ENCODE data around the gene CHRNA4. TPM values are rescaled to one million over a fixed set of nuclear protein-coding genes. Genes with fewer than 3 reads are reported as not detected.
"Not testable (repeated sequence)": the region's sequence is repeated elsewhere in the genome, so short reads cannot be mapped to it uniquely, and the experiment has no call there.

The CHRNA4 gene
- total and polyA plus RNA-seq, 9 donors = 0.06 to 2.9 (median 0.43) TPM; not detected in 2

- Histone ChIP-seq H3K27ac (no peak overlapping the region), H3K4me1 (ENCODE audit: insufficient read depth) (no peaks in the 10 kb centered on the region), H3K4me3 (no peak overlapping the region), H3K27me3 (no peaks in the 10 kb centered on the region), H3K36me3 (no peaks in the 10 kb centered on the region), H3K9me3 (no peaks in the 10 kb centered on the region)
- TF ChIP-seq CTCF (IDR thresholded peaks at IDR 0.05) = no peak
- TF ChIP-seq EP300 (IDR thresholded peaks at IDR 0.05) = no peak
- TF ChIP-seq POLR2A (IDR thresholded peaks at IDR 0.05) = no peak
- no peak for DNase-seq
- intact Hi-C loops (cut with DNase I) = loop anchor here in 3 of 4 donors (2.0 to 5.0 kb wide), 2 partner anchors 73 to 75 kb away; no protein-coding TSS in a partner anchor
- WGBS, 3 donors = 67 to 83% (median 70%) methylated on average over 17 to 23 of the region's 23 CpGs
These were observed 53.5 kb downstream of the CHRNA4 start for GRCh38 chr20:63307538-63308217.

- H3K9me3 ChIP-seq = no peaks in the 10 kb centered on the region
- no peak overlapping the region for H3K27ac ChIP-seq
- no peaks in the 10 kb centered on the region for H3K4me1 ChIP-seq (ENCODE audit: insufficient read depth)
- no peaks in the 10 kb centered on the region for H3K36me3 ChIP-seq
- TF ChIP-seq CTCF (IDR thresholded peaks at IDR 0.05) = no peak
- intact Hi-C loops (cut with DNase I) = loop anchor here in 2 of 4 donors (5.0 kb wide), 1 partner anchor 75 kb away; no protein-coding TSS in a partner anchor
- WGBS, 3 donors = 76 to 85% (median 81%) methylated on average over 30 to 35 of the region's 35 CpGs
- no peak overlapping the region for H3K4me3 ChIP-seq
- no peak for DNase-seq
- no peaks in the 10 kb centered on the region for H3K27me3 ChIP-seq
These were observed 54.2 kb downstream of the CHRNA4 start for GRCh38 chr20:63306673-63307537.

GRCh38 chr20:63305933-63306672 lies 55.0 kb downstream of the CHRNA4 start:
- H3K27me3 ChIP-seq; H3K4me1 ChIP-seq (ENCODE audit: insufficient read depth); H3K27ac ChIP-seq; H3K4me3 ChIP-seq; H3K36me3 ChIP-seq; H3K9me3 ChIP-seq; DNase-seq: not testable (repeated sequence)
- intact Hi-C loops (cut with DNase I) = loop anchor here in 2 of 4 donors (5.0 kb wide), 1 partner anchor 76 kb away; no protein-coding TSS in a partner anchor
- WGBS, 3 donors = 66 to 79% (median 73%) methylated on average over 20 to 24 of the region's 30 CpGs

GRCh38 chr20:63305393-63305792 lies 55.8 kb downstream of the CHRNA4 start:
- H3K36me3 ChIP-seq = no peaks in the 10 kb centered on the region
- no peaks in the 10 kb centered on the region for H3K4me1 ChIP-seq (ENCODE audit: insufficient read depth)
- intact Hi-C loops (cut with DNase I) = loop anchor here in 2 of 4 donors (5.0 kb wide), 1 partner anchor 77 kb away; no protein-coding TSS in a partner anchor
- H3K9me3 ChIP-seq = peaks cover 0 to 4% of the 10 kb centered on the region in 2 donors
- WGBS, 3 donors = 17 to 18% (median 17%) methylated on average over 5 to 8 of the region's 8 CpGs
- no peak overlapping the region for H3K27ac ChIP-seq
- no peaks in the 10 kb centered on the region for H3K27me3 ChIP-seq
- H3K4me3 ChIP-seq = no peak overlapping the region
- TF ChIP-seq EP300 (IDR thresholded peaks at IDR 0.05) (no peak), CTCF (IDR thresholded peaks at IDR 0.05) (no peak), POLR2A (IDR thresholded peaks at IDR 0.05) (no peak)
- no peak for DNase-seq
